DMS 273 (cell line): ENCODE data around the gene LRRC8A.
"Not testable (repeated sequence)": the region's sequence is repeated elsewhere in the genome, so short reads cannot be mapped to it uniquely, and the experiment has no call there.

Experiments used
- DNase-seq: peaks from one replicate; lab custom pipeline; 2025; ENCODE audit not compliant: unreplicated experiment; lab: John Stamatoyannopoulos, UW

Gene LRRC8A

GRCh38 chr9:128863647-128864046 lies 18.3 kb upstream of the LRRC8A start:
- DNase-seq: peak; percentile 83

- no peak for DNase-seq
These were observed 11.6 kb upstream of the LRRC8A start for GRCh38 chr9:128870128-128870940.

- not testable (repeated sequence) for DNase-seq
These were observed 11.0 kb upstream of the LRRC8A start for GRCh38 chr9:128870941-128871265.

- no peak for DNase-seq
These were observed 4.1 kb upstream of the LRRC8A start for GRCh38 chr9:128877852-128878251.

- DNase-seq: peak; percentile 50
These were observed 1.0 kb downstream of the LRRC8A start for GRCh38 chr9:128882677-128883603.

GRCh38 chr9:128884164-128884563 lies 2.2 kb downstream of the LRRC8A start:
- DNase-seq: no peak

- DNase-seq: no peak
These were observed 3.4 kb downstream of the LRRC8A start for GRCh38 chr9:128885376-128885775.

GRCh38 chr9:128885798-128886197 lies 3.9 kb downstream of the LRRC8A start:
- no peak for DNase-seq

- no peak for DNase-seq
These were observed 4.4 kb downstream of the LRRC8A start for GRCh38 chr9:128886211-128886891.

- DNase-seq: no peak
These were observed 5.1 kb downstream of the LRRC8A start for GRCh38 chr9:128887049-128887448.

- DNase-seq: no peak
These were observed 6.0 kb downstream of the LRRC8A start for GRCh38 chr9:128887914-128888350.

- DNase-seq: no peak
These were observed 9.6 kb downstream of the LRRC8A start for GRCh38 chr9:128891321-128892220.

- peak; percentile 46 for DNase-seq
These were observed 10.4 kb downstream of the LRRC8A start for GRCh38 chr9:128892221-128892921.

- DNase-seq: no peak
These were observed 11.4 kb downstream of the LRRC8A start for GRCh38 chr9:128893354-128893753.

GRCh38 chr9:128894764-128895163 lies 12.8 kb downstream of the LRRC8A start:
- DNase-seq: no peak

- no peak for DNase-seq
These were observed 13.6 kb downstream of the LRRC8A start for GRCh38 chr9:128895556-128895955.

- DNase-seq: no peak
These were observed 16.4 kb downstream of the LRRC8A start for GRCh38 chr9:128898382-128898781.

- DNase-seq: no peak
These were observed 17.1 kb downstream of the LRRC8A start for GRCh38 chr9:128898845-128899565.
